Amygdala (tissue), 56 donors: ENCODE results near the gene PLXNA4.

Experiments used
- DNase-seq, 56 donors: peaks; one replicate each; lab custom pipeline; 2025; lab: John Stamatoyannopoulos, UW

PLXNA4 gene

GRCh38 chr7:132138817-132139216 is 437.5 kb downstream of the PLXNA4 start:
- DNase-seq: no peak

GRCh38 chr7:132137681-132138080 is 438.6 kb downstream of the PLXNA4 start:
- no peak for DNase-seq

- no peak for DNase-seq
Measured at GRCh38 chr7:132135746-132136385, 440.4 kb downstream of the PLXNA4 start.

GRCh38 chr7:132134814-132135445 is 441.3 kb downstream of the PLXNA4 start:
- DNase-seq: no peak

GRCh38 chr7:132133501-132133900 is 442.8 kb downstream of the PLXNA4 start:
- DNase-seq: no peak

- no peak for DNase-seq
Measured at GRCh38 chr7:132131196-132131595, 445.1 kb downstream of the PLXNA4 start.

- DNase-seq: no peak
Measured at GRCh38 chr7:132130497-132130896, 445.8 kb downstream of the PLXNA4 start.

GRCh38 chr7:132125872-132126595 is 450.2 kb downstream of the PLXNA4 start:
- DNase-seq: no peak

- peak in 3 of 56 donors; percentile 10 to 13 (median 12) for DNase-seq
Measured at GRCh38 chr7:132125096-132125495, 451.2 kb downstream of the PLXNA4 start.

- no peak for DNase-seq
Measured at GRCh38 chr7:132124575-132124974, 451.7 kb downstream of the PLXNA4 start.

- no peak for DNase-seq
Measured at GRCh38 chr7:132123773-132124172, 452.5 kb downstream of the PLXNA4 start.

- no peak for DNase-seq
Measured at GRCh38 chr7:132122901-132123300, 453.4 kb downstream of the PLXNA4 start.

- DNase-seq: no peak
Measured at GRCh38 chr7:132121987-132122386, 454.3 kb downstream of the PLXNA4 start.

GRCh38 chr7:132118641-132119040 is 457.6 kb downstream of the PLXNA4 start:
- DNase-seq: no peak

- no peak for DNase-seq
Measured at GRCh38 chr7:132117636-132118035, 458.6 kb downstream of the PLXNA4 start.

GRCh38 chr7:132117181-132117580 is 459.1 kb downstream of the PLXNA4 start:
- no peak for DNase-seq

GRCh38 chr7:132116369-132116768 is 459.9 kb downstream of the PLXNA4 start:
- DNase-seq: no peak

GRCh38 chr7:132115758-132116157 is 460.5 kb downstream of the PLXNA4 start:
- no peak for DNase-seq

GRCh38 chr7:132115028-132115427 is 461.2 kb downstream of the PLXNA4 start:
- DNase-seq: no peak

GRCh38 chr7:132114411-132114810 is 461.9 kb downstream of the PLXNA4 start:
- no peak for DNase-seq

- no peak for DNase-seq
Measured at GRCh38 chr7:132113536-132114371, 462.5 kb downstream of the PLXNA4 start.
